ENCODE data around the gene GALNT2.

The GALNT2 gene

DNA sequence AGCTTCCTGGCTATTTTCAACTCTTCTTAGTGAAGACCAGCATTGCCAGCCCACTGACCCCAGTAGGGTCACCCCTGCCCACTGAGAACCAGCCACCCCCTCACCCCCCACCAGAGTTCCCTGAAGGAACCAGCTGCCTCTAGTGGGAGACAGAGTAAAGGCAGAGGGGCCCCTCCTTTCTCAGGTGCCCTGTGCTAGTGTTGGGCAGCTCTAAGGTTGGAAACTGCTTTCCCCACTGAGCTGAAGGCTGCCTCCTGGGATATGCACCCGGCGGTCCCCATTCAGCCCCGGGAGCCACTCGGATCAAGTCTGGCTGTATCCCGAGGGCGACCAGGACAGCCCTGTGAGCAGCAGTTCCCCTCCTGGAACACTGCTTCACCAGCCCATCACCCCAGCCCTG lies 248.1 kb downstream of the GALNT2 start:
- no peak for DNase-seq

DNA sequence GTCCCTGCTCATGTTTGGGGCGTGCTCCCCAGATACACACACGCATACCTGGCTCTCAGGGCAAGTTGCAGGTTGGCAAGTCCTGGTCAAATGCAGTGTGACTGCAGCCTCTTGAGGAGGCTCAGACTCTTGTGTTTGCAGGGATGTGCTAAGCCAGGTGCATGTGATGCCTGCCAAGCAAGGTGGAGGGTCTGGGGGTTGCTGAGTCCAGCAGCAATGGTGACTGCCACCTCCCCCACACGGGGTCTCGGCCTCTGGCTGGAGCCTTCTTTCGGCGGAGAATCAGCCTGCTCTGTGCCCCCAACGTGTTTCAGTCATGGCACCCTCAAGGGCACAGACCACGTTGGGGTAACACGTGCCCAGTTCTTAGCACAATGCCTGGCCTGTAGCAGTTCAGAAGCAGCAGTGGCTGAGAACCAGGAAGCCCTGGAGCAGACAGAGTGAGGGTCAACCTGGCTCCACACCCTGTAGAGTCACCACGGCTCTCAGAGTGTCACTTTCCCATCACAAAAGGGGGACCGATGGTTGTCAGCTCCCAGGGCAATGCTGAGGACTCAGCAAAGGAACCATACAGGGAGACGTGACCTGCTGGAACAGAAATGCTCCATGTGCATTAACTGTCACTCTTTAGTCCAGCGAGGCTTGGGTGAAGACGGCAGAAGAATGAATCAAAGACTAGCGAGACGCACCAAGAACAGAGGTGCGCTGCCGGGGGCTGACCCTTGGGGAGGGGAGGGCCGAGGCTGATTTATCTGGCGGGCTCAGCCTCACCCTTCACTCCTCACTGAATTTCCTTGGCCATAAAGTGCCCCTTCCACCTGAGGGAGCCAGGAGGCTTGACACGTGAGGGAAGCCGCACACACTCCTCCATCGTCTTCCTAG lies 250.1 kb downstream of the GALNT2 start:
- no peak for DNase-seq

DNA sequence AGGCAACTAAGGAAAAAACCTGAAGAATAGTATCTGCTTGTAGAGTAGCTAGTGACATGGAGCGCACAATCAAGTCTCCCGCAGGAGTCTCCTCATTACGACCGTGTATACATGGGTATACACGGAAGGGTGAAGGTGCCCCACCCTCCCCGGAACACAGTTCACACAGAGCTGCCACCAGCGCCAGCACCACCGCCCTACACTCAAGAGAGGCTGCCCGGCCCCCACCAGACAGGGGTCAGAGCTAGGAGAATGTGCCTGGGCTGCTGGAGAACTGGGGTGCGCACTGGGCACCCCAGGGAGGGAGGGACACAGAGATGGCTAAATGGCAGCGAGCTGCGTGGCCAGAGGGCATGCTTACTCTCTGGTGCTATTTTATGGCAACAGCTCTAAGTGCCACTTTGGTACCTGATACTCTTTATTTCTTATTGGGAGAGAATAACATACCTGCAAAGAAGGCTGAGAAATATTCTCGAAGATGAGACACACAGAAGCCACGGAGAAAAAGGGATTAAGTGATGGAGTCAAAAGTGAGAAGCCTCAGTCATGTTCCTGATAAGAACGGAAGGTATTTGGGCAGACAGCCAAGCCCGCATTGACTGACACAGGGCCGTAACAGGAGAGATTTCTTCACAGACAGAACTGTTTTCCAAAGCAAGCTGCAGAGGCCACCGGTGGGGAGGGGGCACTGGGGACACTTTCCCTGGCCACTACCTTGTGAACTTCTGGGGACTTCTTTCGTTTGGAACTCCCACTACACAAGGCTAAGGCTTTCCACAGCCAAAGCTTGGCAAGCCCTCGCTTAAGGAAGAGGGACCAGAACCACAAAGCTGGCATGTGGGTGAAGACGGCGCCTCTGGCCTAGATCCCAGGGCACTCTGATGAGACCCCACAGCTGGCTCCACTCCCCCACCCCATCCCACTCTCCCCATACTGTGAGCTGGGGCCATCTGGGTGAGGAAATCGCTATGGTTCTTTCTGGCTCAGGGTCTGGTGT lies 251.1 kb downstream of the GALNT2 start:
- no peak for DNase-seq

DNA sequence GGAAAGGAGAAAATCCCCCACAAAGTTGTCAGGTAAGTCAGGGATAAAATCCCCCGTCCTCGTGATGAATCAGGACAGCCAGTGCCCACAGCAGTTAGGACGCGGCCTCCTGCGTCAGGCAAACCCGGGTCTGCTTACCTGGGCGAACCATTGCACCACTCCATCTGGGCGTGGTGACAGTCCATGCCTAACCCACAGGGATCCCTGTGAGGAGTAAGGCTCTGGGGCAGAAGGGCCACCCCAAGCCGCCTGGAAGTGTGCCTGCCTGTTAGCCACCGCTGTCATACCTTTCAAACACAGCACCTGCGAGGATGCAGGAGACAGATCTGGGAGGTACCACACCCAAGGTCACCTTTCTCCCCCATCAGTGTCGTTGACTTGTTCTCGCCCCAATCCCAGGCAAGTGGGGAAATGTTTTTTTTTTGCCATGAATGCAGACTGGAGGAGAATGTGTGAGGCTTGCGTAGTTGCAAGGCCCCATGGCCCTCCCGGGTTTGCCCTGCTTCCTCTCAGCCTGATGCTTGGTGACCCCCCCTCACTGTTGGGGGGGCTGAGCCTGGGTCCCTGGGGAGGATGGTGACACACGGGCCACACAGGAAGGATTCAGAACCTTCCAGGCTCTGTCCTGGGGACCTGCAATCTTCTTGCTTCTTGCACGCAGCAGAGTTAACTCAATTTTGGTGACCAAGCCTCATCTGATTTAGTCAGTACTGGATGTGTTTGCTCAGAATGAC lies 252.1 kb downstream of the GALNT2 start:
- no peak for DNase-seq

DNA sequence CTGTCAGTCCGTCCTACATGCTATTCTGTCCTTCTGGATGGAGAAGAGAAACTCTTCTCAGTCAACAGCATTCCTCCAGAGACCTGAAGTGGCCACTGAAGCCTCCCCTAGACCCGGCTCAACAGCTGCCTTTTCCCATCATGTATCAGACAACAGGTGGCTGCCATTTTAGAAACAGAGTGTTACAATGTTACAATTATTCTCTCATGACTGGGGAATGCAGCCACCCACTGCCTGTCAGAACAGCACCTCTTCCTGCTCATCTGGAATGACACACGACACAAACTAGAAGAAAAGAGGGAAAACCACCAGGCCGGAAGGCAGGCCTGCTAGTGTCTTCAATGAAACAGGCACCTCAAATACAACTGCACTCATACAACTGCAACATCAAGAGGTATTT lies 253.8 kb downstream of the GALNT2 start:
- no peak for DNase-seq

DNA sequence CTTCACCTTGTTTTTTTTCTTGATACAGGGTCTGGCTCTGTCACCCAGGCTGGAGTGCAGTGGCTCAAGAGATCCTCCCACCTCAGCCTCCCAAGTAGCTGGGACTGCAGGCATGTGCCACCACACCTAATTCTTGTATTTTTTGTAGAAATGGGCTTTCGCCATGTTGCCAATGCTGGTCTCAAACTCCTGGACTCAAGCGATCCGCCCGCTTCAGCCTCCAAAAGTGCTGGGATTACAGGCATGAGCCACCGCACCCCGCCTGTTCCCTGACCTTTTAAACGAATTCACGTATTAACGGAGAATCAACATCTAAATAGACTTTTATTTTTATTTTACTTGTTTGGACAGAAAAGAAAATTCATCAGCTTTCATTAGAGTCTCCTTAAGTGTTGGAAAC lies 254.3 kb downstream of the GALNT2 start:
- DNase-seq, result no peak

DNA sequence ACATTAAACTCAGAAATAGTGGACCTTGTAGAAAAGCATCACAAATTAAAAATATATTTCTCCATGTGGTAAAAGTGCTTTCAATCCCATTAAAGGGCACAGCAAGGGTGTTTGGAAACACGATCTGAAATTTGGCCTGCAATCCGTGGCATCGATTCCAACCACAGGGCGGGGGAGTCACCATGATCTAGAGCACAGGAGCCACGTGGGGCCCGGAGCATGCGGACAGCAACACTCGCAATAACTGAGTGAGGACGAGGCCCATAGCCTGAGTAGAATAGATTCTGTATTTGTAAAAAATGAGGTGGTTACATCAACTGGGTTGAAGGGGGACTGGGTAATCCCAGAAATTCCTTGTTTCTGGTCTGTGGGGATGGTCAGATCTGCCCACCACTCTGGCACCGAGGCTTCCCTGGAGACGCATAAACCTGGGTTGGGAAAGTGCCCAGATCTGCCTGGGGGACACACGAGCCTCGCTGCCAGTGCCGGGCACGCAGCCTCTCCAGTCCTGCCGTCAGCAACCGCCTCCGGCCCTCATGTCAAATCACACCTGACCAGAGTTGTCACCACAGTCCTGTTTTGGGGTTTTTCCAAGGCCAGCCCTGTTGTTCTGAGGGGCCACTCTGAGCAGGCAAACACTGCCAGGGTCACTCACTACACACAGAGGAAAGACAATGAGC lies 254.8 kb downstream of the GALNT2 start:
- no peak for DNase-seq

DNA sequence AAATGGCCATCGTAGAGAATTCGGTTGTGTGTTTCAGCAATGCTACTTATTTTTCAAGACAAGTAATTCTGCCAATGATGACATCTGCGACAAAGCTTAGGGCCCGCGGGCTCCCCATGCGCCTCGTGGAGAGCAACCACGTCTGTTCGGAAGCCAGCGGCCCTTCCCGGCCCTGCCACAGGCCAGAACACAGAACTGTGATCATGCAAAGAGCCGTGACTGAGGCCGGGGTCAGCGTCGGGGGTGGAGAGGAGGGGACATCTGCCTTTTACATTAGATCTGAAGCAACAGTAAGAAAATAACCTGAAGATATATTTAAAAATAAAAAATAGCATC lies 255.4 kb downstream of the GALNT2 start:
- DNase-seq, result no peak

DNA sequence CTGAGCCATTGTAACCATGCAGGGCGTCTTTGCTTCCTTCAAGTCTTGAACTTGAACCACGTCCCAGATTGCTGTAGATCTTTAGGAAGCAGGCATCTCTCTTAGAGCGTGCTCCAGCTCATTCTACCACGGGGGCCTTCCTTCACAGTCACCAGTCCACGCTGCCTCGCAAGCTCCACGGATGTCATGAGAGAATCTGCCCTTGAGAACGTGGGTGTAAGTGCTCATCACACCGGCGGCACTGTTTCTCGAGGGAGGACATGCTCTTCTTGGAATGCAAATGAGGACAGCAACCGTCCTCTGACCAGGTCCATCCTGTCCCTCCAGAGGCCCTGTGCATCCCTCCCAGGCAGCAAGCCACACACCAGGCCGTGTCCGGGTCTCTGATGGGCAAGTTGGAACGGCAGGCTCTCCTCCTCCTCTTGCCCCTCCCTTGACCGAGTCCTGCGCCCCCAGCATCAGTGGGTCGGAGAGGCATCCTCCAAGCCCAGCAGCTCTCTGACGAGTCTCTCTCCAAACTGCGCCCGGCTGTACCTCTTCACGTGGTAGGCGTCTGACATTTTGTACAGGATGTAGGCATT lies 256.0 kb downstream of the GALNT2 start:
- DNase-seq, result no peak

DNA sequence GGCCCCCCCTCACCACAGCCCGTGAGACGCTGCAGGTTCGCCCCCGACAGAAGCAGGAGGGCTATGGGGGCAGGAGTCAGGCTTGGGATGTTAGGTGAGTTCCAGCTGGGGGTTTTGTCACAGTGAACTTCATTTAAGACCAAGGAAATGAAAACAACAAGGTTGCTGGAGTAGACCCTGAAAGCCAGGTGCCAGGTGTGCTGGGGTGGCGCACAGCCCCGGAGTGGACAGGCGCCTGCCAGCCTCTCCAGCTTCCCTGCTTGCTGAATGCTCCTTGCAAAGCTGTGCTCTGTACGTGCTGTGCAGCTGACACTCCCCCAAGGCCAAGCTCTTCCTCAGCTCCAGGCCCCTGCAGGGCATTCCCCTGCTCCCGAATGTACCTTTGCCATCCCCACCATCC lies 256.6 kb downstream of the GALNT2 start:
- DNase-seq, result no peak

DNA sequence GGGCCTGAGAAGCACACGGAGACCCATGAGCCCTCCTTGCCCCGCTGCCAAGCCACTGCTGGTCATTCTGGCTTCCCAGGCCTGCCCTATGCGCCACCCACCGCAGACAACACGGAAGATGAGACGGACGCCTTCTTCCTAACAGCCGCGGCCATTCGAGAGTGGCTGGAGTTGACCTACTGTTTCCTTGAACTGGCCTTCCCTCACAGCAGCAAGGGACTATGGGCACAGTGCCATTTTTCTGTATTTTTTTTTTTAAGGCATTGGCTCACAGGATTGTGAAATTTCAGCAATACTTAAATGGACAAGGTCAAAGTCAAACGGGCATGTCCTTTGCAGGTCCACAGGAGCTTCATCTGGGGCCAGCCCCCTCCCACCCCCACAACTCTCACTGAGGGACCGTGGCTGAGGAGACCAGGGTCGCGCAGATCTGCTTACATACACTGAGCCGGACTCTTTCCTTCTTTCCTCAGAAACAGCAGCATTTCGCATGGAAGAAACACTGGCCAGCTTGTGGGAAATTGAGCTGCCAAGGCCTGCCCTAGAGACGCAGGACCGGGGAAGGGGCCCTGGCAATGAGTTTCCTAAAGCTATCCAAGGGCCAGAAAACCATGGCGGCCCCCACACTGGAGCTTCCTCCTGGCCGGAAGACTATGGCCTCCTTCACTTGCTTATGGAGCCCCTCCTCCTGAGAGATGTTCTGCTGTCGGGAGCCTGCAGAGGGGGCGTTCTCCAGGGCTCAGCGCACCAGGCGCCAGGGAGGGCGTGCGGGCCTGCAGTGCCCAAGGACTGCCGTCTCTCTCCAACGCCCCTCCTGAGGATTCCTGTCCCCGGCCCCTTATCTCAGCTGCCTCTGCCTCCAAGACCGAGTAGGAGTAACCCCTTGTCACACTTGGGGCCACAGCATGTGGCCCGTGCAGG lies 260.2 kb downstream of the GALNT2 start:
- no peak for DNase-seq

DNA sequence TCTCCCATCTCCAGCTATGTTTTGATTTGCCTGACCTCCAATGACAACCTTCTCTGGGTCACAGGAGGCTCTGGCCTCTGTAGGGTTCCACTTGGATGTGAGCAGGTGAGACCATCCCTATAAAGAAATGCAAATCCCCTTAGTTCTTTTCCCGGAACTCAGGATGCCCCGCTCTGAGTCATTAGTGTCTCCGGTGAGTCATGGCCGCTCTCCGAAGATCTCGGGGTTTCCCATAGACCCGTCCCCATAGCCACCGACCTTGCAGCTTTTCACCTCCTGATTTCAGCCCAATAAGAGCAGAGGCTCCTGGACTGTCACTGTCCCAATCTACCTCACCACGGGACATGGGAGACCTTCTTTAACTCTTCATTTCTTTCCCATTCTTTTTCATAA lies 260.9 kb downstream of the GALNT2 start:
- no peak for DNase-seq

DNA sequence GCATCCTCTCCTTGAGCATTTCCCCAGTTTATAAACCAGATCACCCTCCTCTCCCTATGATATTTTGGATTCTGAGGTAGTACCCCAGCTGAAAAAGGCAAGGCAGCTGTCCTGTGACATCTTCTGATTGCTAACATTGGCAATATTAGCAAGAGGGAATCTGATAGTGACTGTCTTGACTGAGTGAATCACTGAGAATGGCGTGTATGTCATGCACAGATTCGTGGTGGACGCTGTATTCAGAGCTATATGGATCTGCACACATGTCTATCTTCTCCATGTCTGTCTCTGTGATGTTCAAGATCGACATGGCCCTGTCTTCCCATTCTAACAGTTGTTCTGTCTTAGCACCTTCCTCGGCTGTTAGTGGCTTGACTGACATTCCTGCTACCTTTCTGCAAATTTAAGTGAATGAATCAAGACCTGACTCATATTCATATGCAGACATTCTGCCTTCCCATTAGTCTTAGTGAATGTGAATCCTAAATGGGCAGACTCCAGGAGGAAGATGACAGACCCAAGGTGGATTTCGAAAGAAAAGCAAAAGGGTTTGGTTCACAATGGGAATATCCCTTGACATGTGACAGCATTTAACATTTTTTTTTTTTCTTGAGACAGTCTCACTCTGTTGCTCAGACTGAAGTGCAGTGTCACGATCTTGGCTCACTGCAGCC lies 261.4 kb downstream of the GALNT2 start:
- DNase-seq, result no peak

DNA sequence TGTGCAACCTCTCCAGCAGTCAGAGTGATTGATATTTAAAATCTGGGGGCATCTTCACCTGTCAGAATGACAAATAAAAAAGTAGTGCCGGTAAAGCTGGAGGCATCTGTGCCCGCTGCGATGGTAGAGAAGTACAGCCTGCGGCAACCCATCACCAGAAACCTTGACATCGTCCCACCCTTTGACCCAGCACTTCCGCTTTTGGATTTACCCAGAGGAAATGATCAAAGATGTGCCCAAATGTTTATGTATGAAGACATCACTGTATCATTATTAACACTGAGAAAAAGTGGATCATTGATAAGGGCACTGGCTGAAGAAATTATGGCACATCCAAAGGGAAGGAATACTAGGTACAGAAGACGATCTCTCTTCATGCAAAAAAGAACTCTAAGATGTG lies 263.1 kb downstream of the GALNT2 start:
- DNase-seq, result no peak
